IMR-90 (cell line): ENCODE results near the gene EED. TPM values are rescaled to one million over a fixed set of nuclear protein-coding genes. Genes with fewer than 3 reads are reported as not detected.

ENCODE experiments used
- ATAC-seq: fragments of 200-7000 bp; cut with Tn5 transposase; 2 replicates; pipeline ENCODE4 v1.9.1; 2020; ENCODE audit warnings: low read depth, mild to moderate bottlenecking, moderate library complexity
- BruUV-seq: library from RNA; stranded (reverse); fragments of 400-500 nt; replicated peaks from 2 replicates; lab custom pipeline; 2021; lab: Mats Ljungman, UMichigan
- CTCF ChIA-PET: fragments of 300-600 bp; formaldehyde crosslinking; extraction: SDS; loops from one replicate; lab custom pipeline; 2021; ENCODE audit warnings: antibody characterized with exemption; lab: Yijun Ruan, JAX
- POLR2A ChIA-PET: fragments of 300-600 bp; sonication (Branson Sonifier 250); formaldehyde crosslinking; loops from one replicate; lab custom pipeline; 2022; ENCODE audit warnings: antibody characterized with exemption; ENCODE audit not compliant: unreplicated experiment; lab: Charles Lee
- DNase-seq: peaks from one replicate; pipeline ENCODE4 v3.0.0; 2013
- H2AFZ ChIP-seq: replicated peaks from 2 replicates; pipeline ENCODE3; 2013; ENCODE audit warnings: low read length, mild to moderate bottlenecking; ENCODE audit not compliant: poor library complexity
- H2AK5ac ChIP-seq: 2 replicates; pipeline ENCODE4 v1.6.1; 2013; ENCODE audit warnings: low read depth, low read length, inconsistent platforms
- H2AK9ac ChIP-seq: replicated peaks from 2 replicates; pipeline ENCODE3; 2013; ENCODE audit warnings: mild to moderate bottlenecking, low read depth, low read length, moderate library complexity; ENCODE audit not compliant: poor library complexity
- H2BK120ac ChIP-seq: 2 replicates; pipeline ENCODE4 v1.6.1; 2013; ENCODE audit warnings: low read depth, low read length, inconsistent platforms
- H2BK15ac ChIP-seq: 3 replicates; pipeline ENCODE4 v1.6.1; 2013; ENCODE audit warnings: low read depth, low read length, inconsistent platforms
- H2BK20ac ChIP-seq: 2 replicates; pipeline ENCODE4 v1.6.1; 2013; ENCODE audit warnings: low read depth, mild to moderate bottlenecking, inconsistent platforms, low read length, moderate library complexity
- H2BK5ac ChIP-seq: 2 replicates; pipeline ENCODE4 v1.6.1; 2013; ENCODE audit warnings: mild to moderate bottlenecking, low read depth, low read length, inconsistent platforms; ENCODE audit not compliant: poor library complexity, severe bottlenecking
- H3K14ac ChIP-seq: replicated peaks from 2 replicates; pipeline ENCODE4 v1.6.1; 2013; ENCODE audit warnings: low read depth, low read length, inconsistent platforms
- H3K18ac ChIP-seq: 2 replicates; pipeline ENCODE4 v1.6.1; 2013; ENCODE audit warnings: low read depth, low read length, control low read depth
- H3K23ac ChIP-seq: 2 replicates; pipeline ENCODE4 v1.6.1; 2013; ENCODE audit warnings: low read depth, low read length, inconsistent platforms
- H3K27ac ChIP-seq: 2 replicates; pipeline ENCODE4 v1.5.1; 2013; ENCODE audit warnings: mild to moderate bottlenecking, control low read depth, low read length; ENCODE audit not compliant: insufficient read depth
- H3K27me3 ChIP-seq: 2 replicates; pipeline ENCODE4 v1.6.1; 2013; ENCODE audit warnings: low read length; ENCODE audit not compliant: control insufficient read depth, insufficient read depth
- H3K36me3 ChIP-seq: 2 replicates; pipeline ENCODE4 v1.6.1; 2013; ENCODE audit warnings: low read length, mixed read lengths; ENCODE audit not compliant: control insufficient read depth, insufficient read depth
- H3K4ac ChIP-seq: 2 replicates; pipeline ENCODE4 v1.6.1; 2013; ENCODE audit warnings: low read depth, low read length, inconsistent platforms
- H3K4me1 ChIP-seq: 2 replicates; pipeline ENCODE4 v1.6.1; 2013; ENCODE audit warnings: low read length, mixed read lengths; ENCODE audit not compliant: control insufficient read depth, insufficient read depth
- H3K4me2 ChIP-seq: 2 replicates; pipeline ENCODE4 v1.6.1; 2013; ENCODE audit warnings: low read depth, mild to moderate bottlenecking, control low read depth, low read length, moderate library complexity
- H3K4me3 ChIP-seq: 2 replicates; pipeline ENCODE4 v1.5.1; 2013; ENCODE audit warnings: low read depth, mild to moderate bottlenecking, control low read depth, low read length, moderate library complexity; ENCODE audit not compliant: insufficient read depth
- H3K56ac ChIP-seq: 2 replicates; pipeline ENCODE4 v1.6.1; 2013; ENCODE audit warnings: low read length, inconsistent platforms; ENCODE audit not compliant: insufficient read depth; ENCODE audit errors: extremely low read depth
- H3K79me1 ChIP-seq, 2 experiments: 2 replicates each; pipeline ENCODE4 v1.6.1; 2013; ENCODE audit warnings: low read length in 2 of 2, inconsistent platforms in 1 of 2, low read depth in 1 of 2
- H3K9ac ChIP-seq: 2 replicates; pipeline ENCODE4 v1.6.1; 2013; ENCODE audit warnings: low read depth, low read length, control low read depth
- H3K9me1 ChIP-seq: 2 replicates; pipeline ENCODE4 v1.6.1; 2013; ENCODE audit warnings: low read length, inconsistent platforms; ENCODE audit not compliant: insufficient read depth
- H3K9me3 ChIP-seq: 2 replicates; pipeline ENCODE4 v1.6.1; 2013; ENCODE audit warnings: low read length; ENCODE audit not compliant: control insufficient read depth, insufficient read depth
- H4K20me1 ChIP-seq: 2 replicates; pipeline ENCODE4 v1.6.1; 2013; ENCODE audit warnings: low read length, inconsistent platforms; ENCODE audit not compliant: insufficient read depth
- H4K5ac ChIP-seq: 2 replicates; pipeline ENCODE4 v1.6.1; 2013; ENCODE audit warnings: mild to moderate bottlenecking, low read depth, low read length, control low read depth
- H4K8ac ChIP-seq, 2 experiments: 2 replicates each; pipeline ENCODE4 v1.6.1; 2013; ENCODE audit warnings: low read depth in 2 of 2, low read length in 2 of 2, control low read depth in 1 of 2, inconsistent platforms in 1 of 2
- H4K91ac ChIP-seq: 2 replicates; pipeline ENCODE4 v1.6.1; 2013; ENCODE audit warnings: low read depth, low read length, inconsistent platforms; ENCODE audit not compliant: insufficient read depth
- MAFK ChIP-seq: IDR thresholded peaks from 2 replicates; pipeline ENCODE4 v1.6.1; 2012; ENCODE audit warnings: low read depth, low read length, improper control_type of control experiment
- MXI1 ChIP-seq: IDR thresholded peaks from 2 replicates; pipeline ENCODE4 v1.6.1; 2012; ENCODE audit warnings: low read depth, mild to moderate bottlenecking, low read length, moderate library complexity, borderline replicate concordance
- NFE2L2 ChIP-seq: fragments of 150-350 bp; IDR thresholded peaks from 2 replicates; pipeline ENCODE4 v1.6.1; 2016; ENCODE audit warnings: low read depth, mild to moderate bottlenecking, low read length
- SMC3 ChIP-seq: fragments of 150-350 bp; IDR thresholded peaks from 2 replicates; pipeline ENCODE4 v1.6.1; 2016; ENCODE audit warnings: low read depth, mild to moderate bottlenecking, antibody characterized with exemption, low read length, moderate library complexity
- USF2 ChIP-seq: fragments of 150-350 bp; IDR thresholded peaks from 2 replicates; pipeline ENCODE4 v1.6.1; 2017; ENCODE audit warnings: mild to moderate bottlenecking, antibody characterized with exemption, low read length, low read depth
- WGBS, 2 experiments: methylation state at CpG; one replicate each; pipeline versions ENCODE4 v1.1.5 to v1.1.7; 2013; ENCODE audit warnings: missing lambda C conversion rate in 2 of 2; ENCODE audit not compliant: insufficient read length in 1 of 2; ENCODE audit errors: extremely low coverage in 2 of 2; 5-methylcytosine and 5-hydroxymethylcytosine counted together
- dilution Hi-C: fragments of 300-500 bp; cut with HindIII; formaldehyde crosslinking; loops from one replicate; pipeline ENCODE4 v1.14.3; 2018; ENCODE audit warnings: low sequenced_read_pairs; ENCODE audit not compliant: unreplicated experiment
- in situ Hi-C: fragments of 300-500 bp; cut with MboI; formaldehyde crosslinking; loops from 3 replicates; pipeline ENCODE4 v1.14.3; 2019; ENCODE audit warnings: low sequenced_read_pairs, inconsistent platforms, mixed read lengths
- intact Hi-C: fragments of 100-400 bp; cut with micrococcal nuclease; formaldehyde crosslinking; loops from 2 replicates; pipeline ENCODE4 v1.10.0; 2022
- polyA plus RNA-seq, 3 experiments: library from polyadenylated mRNA; depleted of rRNA; stranded (reverse); fragments of >200 nt; gene quantifications; 2 replicates each; pipeline ENCODE4 v1.2.3, GENCODE V29; 2012; ENCODE audit warnings: low replicate concordance in 1 of 3
- total RNA-seq: library from RNA; depleted of rRNA; stranded (reverse); fragments of >200 nt; gene quantifications from 2 replicates; pipeline ENCODE4 v1.2.3, GENCODE V29; 2012

The EED gene
- total and polyA plus RNA-seq, 2 of the 4 experiments (the other 2 are of a cell fraction) = 11.1 to 11.5 TPM

DNA sequence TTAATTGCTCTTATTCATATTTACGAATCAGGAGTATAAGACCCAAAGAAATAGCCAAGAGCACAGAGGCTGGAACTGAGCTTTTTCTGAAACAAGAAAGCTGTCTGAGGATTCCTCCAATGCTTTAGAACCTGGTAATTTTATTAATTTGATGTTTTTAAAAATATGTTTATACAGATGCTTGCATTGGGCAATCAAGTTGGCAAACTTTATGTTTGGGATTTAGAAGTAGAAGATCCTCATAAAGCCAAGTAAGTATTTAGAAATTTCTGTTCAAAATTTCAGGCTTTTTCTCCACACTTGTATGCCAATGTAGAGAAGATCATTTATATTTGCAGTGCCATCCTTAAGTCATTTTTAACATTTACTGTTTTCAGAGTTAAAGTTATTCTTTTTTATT, 33.2 kb downstream of the EED start:
- no peak for ATAC-seq
- H2BK5ac ChIP-seq = no peak overlapping the region
- no peak overlapping the region for H3K9ac ChIP-seq
- in situ Hi-C loops = loop anchor here (25.0 kb wide), 1 partner anchor 590 kb away; the partner anchor contains the start of gene CCDC89
- H3K27ac ChIP-seq = no peak overlapping the region
- H4K5ac ChIP-seq = no peak overlapping the region
- peaks cover 2% of the 10 kb centered on the region for H3K36me3 ChIP-seq
- no peak overlapping the region for H3K4me3 ChIP-seq
- H3K27me3 ChIP-seq = no peaks in the 10 kb centered on the region
- no peak overlapping the region for H2BK15ac ChIP-seq
- H4K20me1 ChIP-seq = no peaks in the 10 kb centered on the region; the same call in 1 of the 2 replicates
- no peak overlapping the region for H3K23ac ChIP-seq
- H2BK120ac ChIP-seq = no peak overlapping the region
- no peak overlapping the region for H2AK9ac ChIP-seq
- WGBS, 2 experiments = no CpG with 5 or more reads among the region's 1 CpG
- H2AFZ ChIP-seq = no peak overlapping the region
- no peak overlapping the region for H3K14ac ChIP-seq
- no peak overlapping the region for H4K8ac ChIP-seq
- ChIA-PET POLR2A (no interaction called here), CTCF (no interaction called here)
- no peak overlapping the region for H3K4ac ChIP-seq
- peak; percentile 6 for DNase-seq
- H4K91ac ChIP-seq = no peak overlapping the region
- no peak overlapping the region for H2AK5ac ChIP-seq
- TF ChIP-seq MAFK (no peak), NFE2L2 (no peak), SMC3 (no peak), USF2 (no peak), MXI1 (no peak)
- H3K79me1 ChIP-seq = peaks cover 11 to 28% of the 10 kb centered on the region in 2 experiments
- no TSS peak for BruUV-seq
- intact Hi-C loops = loop anchor here (5.0 to 10.0 kb wide), 2 partner anchors 420 to 1493 kb away; partner anchors contain the start of gene CCDC83
- peaks cover 6% of the 10 kb centered on the region for H3K9me1 ChIP-seq
- peaks cover 3% of the 10 kb centered on the region; the same call in 1 of the 2 replicates for H3K4me1 ChIP-seq
- H3K56ac ChIP-seq = no peak overlapping the region
- no peak overlapping the region for H3K4me2 ChIP-seq
- dilution Hi-C loops = no loop called here
- no peaks in the 10 kb centered on the region for H3K9me3 ChIP-seq
- no peak overlapping the region for H2BK20ac ChIP-seq
- no peak overlapping the region for H3K18ac ChIP-seq
